ENCODE data around the gene ABCG2.

ABCG2 gene

DNA sequence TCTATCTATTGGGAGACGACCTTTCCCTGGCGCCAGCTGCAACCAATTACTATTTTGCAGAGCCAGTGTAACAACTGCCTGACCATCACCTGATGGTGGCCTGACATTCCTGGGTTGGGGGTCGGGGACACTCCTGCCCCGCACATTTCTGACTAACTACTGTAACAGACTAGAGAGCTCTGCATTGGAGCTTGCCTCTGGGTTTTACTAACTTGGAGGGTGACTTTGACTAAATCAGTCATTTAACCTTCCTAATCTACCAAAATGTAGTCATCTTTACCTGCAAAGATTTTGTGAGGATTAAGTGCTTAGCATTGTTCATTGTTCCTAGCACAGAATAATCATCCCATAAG, 37.5 kb upstream of the ABCG2 start:
- ChIA-PET CTCF (no interaction called here), POLR2A (no interaction called here)
- DNase-seq (ENCODE audit: extremely low spot score), result no peak
- TF ChIP-seq SP1 (IDR thresholded peaks at IDR 0.05), result no peak
- no peak for TF ChIP-seq HDGF (IDR thresholded peaks at IDR 0.05; ENCODE audit: borderline replicate concordance)
- TF ChIP-seq PKNOX1 (IDR thresholded peaks at IDR 0.05), result no peak

- CTCF ChIA-PET, result no interaction called here
- DNase-seq (ENCODE audit: extremely low spot score), result no peak
- POLR2A ChIA-PET, result no interaction called here
- TF ChIP-seq CTBP1 (IDR thresholded peaks at IDR 0.05; ENCODE audit: borderline replicate concordance), result no peak
- TF ChIP-seq LEF1 (IDR thresholded peaks at IDR 0.05; ENCODE audit: borderline replicate concordance), result no peak
- TF ChIP-seq TARDBP (IDR thresholded peaks at IDR 0.05), result no peak
- no peak for TF ChIP-seq FOXK2 (IDR thresholded peaks at IDR 0.05)
- TF ChIP-seq L3MBTL2 (conservative IDR thresholded peaks at IDR 0.05), result no peak
- TF ChIP-seq ARNT (IDR thresholded peaks at IDR 0.05), result no peak
- no peak for TF ChIP-seq PKNOX1 (IDR thresholded peaks at IDR 0.05)
- TF ChIP-seq ELF4 (IDR thresholded peaks at IDR 0.05), result no peak
- TF ChIP-seq FOXM1 (IDR thresholded peaks at IDR 0.05; ENCODE audit: borderline replicate concordance), result no peak
- TF ChIP-seq NFRKB (IDR thresholded peaks at IDR 0.05), result no peak
- no peak for TF ChIP-seq FOXA1 (IDR thresholded peaks at IDR 0.05)
- no peak for TF ChIP-seq ZNF384 (IDR thresholded peaks at IDR 0.05)
These were observed 37.0 kb upstream of the ABCG2 start for GRCh38 chr4:88195328-88196012.

DNA sequence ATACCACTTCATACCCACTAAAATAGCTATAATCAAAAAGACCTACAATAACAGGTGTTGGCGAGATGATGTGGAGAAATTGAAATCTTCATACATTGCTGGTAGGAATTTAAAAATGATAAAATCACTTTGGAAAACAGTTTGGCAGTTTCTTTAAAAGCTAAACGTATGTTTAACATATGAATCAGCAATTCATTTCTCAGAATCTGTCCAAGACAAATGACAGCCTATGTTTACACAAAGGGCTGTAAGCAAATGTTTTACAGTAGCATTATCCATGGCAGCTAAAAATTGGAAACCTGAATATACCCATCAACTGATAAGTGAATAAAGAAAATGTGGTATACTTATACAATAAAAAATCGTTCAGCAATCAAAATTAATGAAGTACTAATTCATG, 33.0 kb upstream of the ABCG2 start:
- TF ChIP-seq TARDBP (IDR thresholded peaks at IDR 0.05) (no peak), LEF1 (IDR thresholded peaks at IDR 0.05; ENCODE audit: borderline replicate concordance) (no peak), ZNF384 (IDR thresholded peaks at IDR 0.05) (no peak)
- CTCF ChIA-PET, result no interaction called here
- no peak for DNase-seq (ENCODE audit: extremely low spot score)
- POLR2A ChIA-PET, result interaction anchor here (0.6 kb wide), 1 partner anchor 11 kb away, joined by 4 read pairs; no protein-coding TSS in a partner anchor

- POLR2A ChIA-PET, result no interaction called here
- CTCF ChIA-PET, result no interaction called here
- no peak for TF ChIP-seq LEF1 (IDR thresholded peaks at IDR 0.05; ENCODE audit: borderline replicate concordance)
- TF ChIP-seq SUZ12 (IDR thresholded peaks at IDR 0.05), result no peak
- TF ChIP-seq FOXK2 (IDR thresholded peaks at IDR 0.05), result no peak
- TF ChIP-seq ZNF384 (IDR thresholded peaks at IDR 0.05), result no peak
- TF ChIP-seq CTBP1 (IDR thresholded peaks at IDR 0.05; ENCODE audit: borderline replicate concordance), result no peak
- no peak for TF ChIP-seq BHLHE40 (IDR thresholded peaks at IDR 0.05; ENCODE audit: borderline replicate concordance)
- TF ChIP-seq FOXM1 (IDR thresholded peaks at IDR 0.05; ENCODE audit: borderline replicate concordance), result no peak
- no peak for DNase-seq (ENCODE audit: extremely low spot score)
These were observed 31.6 kb upstream of the ABCG2 start for GRCh38 chr4:88189881-88190585.

- POLR2A ChIA-PET, result no interaction called here
- DNase-seq (ENCODE audit: extremely low spot score), result no peak
- CTCF ChIA-PET, result no interaction called here
- no peak for TF ChIP-seq PKNOX1 (IDR thresholded peaks at IDR 0.05)
- no peak for TF ChIP-seq CTBP1 (IDR thresholded peaks at IDR 0.05; ENCODE audit: borderline replicate concordance)
- no peak for TF ChIP-seq FOXM1 (IDR thresholded peaks at IDR 0.05; ENCODE audit: borderline replicate concordance)
- TF ChIP-seq FOXK2 (IDR thresholded peaks at IDR 0.05), result no peak
- TF ChIP-seq ARNT (IDR thresholded peaks at IDR 0.05), result no peak
These were observed 30.9 kb upstream of the ABCG2 start for GRCh38 chr4:88189418-88189738.

DNA sequence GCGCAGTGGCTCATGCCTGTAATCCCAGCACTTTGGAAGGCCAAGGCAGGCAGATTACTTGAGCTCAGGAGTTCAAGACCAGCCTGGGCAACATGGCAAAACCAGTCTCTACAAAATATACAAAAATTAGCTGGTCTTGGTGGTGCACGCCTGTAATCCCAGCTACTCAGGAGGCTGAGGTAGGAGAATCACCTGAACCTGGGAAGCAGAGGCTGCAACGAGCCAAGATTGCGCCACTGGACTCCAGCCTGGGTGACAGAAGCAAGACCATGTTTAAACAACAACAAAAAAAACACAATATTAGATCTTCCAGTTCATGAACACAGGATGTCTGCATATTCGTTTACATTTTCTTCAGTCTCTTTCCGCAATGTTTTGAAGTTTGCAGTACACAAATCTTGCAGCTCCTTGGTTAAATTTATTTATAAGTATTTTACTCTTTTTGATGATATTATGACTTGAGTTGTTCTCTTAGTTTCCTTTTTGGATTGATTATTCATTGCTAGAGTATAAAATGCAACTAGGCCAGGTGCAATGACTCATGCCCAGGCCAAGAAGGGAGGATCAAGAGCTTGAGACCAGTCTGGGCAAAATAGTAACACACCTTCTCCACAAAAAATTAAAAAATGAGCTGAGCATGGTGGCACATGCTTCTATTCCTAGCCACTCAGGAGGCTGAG, 30.4 kb upstream of the ABCG2 start:
- TF ChIP-seq ZNF384 (IDR thresholded peaks at IDR 0.05) (no peak), CTBP1 (IDR thresholded peaks at IDR 0.05; ENCODE audit: borderline replicate concordance) (no peak), L3MBTL2 (conservative IDR thresholded peaks at IDR 0.05) (no peak), PKNOX1 (IDR thresholded peaks at IDR 0.05) (no peak), ARNT (IDR thresholded peaks at IDR 0.05) (no peak), LEF1 (IDR thresholded peaks at IDR 0.05; ENCODE audit: borderline replicate concordance) (no peak), SP1 (IDR thresholded peaks at IDR 0.05) (no peak), SUZ12 (IDR thresholded peaks at IDR 0.05) (no peak), FOXK2 (IDR thresholded peaks at IDR 0.05) (no peak), FOXM1 (IDR thresholded peaks at IDR 0.05; ENCODE audit: borderline replicate concordance) (no peak), ELF4 (IDR thresholded peaks at IDR 0.05) (no peak), FOXA1 (IDR thresholded peaks at IDR 0.05) (no peak), BHLHE40 (IDR thresholded peaks at IDR 0.05; ENCODE audit: borderline replicate concordance) (no peak), HDGF (IDR thresholded peaks at IDR 0.05; ENCODE audit: borderline replicate concordance) (no peak), TARDBP (IDR thresholded peaks at IDR 0.05) (no peak), NFRKB (IDR thresholded peaks at IDR 0.05) (no peak)
- ChIA-PET POLR2A (no interaction called here), CTCF (no interaction called here)
- no peak for DNase-seq (ENCODE audit: extremely low spot score)

All from HEK293T (cell line).